DOHH2 (cell line): Measurements from ENCODE around the gene MED13L.

Experiments used
- H3F3A ChIP-seq: fragments of 200-600 bp; sonication (generic), shearing (Covaris generic); 2 replicates; pipeline ENCODE4 v1.6.0; 2016; ENCODE audit warnings: antibody characterized with exemption, mild to moderate bottlenecking; ENCODE audit not compliant: control insufficient read depth, insufficient read depth
- H3K27ac ChIP-seq: fragments of 200-600 bp; sonication (generic); 2 replicates; pipeline ENCODE4 v1.5.1; 2014; ENCODE audit warnings: low read depth, mild to moderate bottlenecking, low read length, moderate library complexity
- H3K27me3 ChIP-seq: fragments of 200-600 bp; sonication (generic); 2 replicates; pipeline ENCODE4 v1.6.1; 2014; ENCODE audit warnings: mild to moderate bottlenecking, low read length, mixed read lengths; ENCODE audit not compliant: control insufficient read depth
- H3K36me3 ChIP-seq: fragments of 200-600 bp; sonication (generic); 2 replicates; pipeline ENCODE4 v1.6.1; 2014; ENCODE audit warnings: mild to moderate bottlenecking, low read length, moderate library complexity, mixed read lengths; ENCODE audit not compliant: control insufficient read depth
- H3K4me1 ChIP-seq: fragments of 200-600 bp; sonication (generic); 2 replicates; pipeline ENCODE4 v1.6.1; 2014; ENCODE audit warnings: mild to moderate bottlenecking, low read length, mixed read lengths; ENCODE audit not compliant: control insufficient read depth
- H3K4me2 ChIP-seq: fragments of 200-600 bp; sonication (generic); 2 replicates; pipeline ENCODE4 v1.6.0; 2014; ENCODE audit warnings: mild to moderate bottlenecking, low read length, moderate library complexity
- H3K4me3 ChIP-seq: fragments of 200-600 bp; sonication (generic); 2 replicates; pipeline ENCODE4 v1.5.1; 2014; ENCODE audit warnings: mild to moderate bottlenecking, low read length, mixed read lengths
- H3K79me2 ChIP-seq: fragments of 200-600 bp; sonication (generic); 2 replicates; pipeline ENCODE4 v1.6.1; 2014; ENCODE audit warnings: mild to moderate bottlenecking, low read length, mixed read lengths; ENCODE audit not compliant: control insufficient read depth
- H3K9me2 ChIP-seq: fragments of 200-600 bp; sonication (generic); replicated peaks from 2 replicates; pipeline ENCODE4 v1.6.1; 2014; ENCODE audit warnings: mild to moderate bottlenecking, low read length, mixed read lengths; ENCODE audit not compliant: control insufficient read depth
- H3K9me3 ChIP-seq: fragments of 200-600 bp; sonication (generic); 2 replicates; pipeline ENCODE4 v1.6.1; 2014; ENCODE audit warnings: antibody characterized with exemption, low read length, mixed read lengths; ENCODE audit not compliant: control insufficient read depth, insufficient read depth
- H4K20me1 ChIP-seq: fragments of 200-600 bp; sonication (generic); 2 replicates; pipeline ENCODE4 v1.6.0; 2014; ENCODE audit warnings: low read depth, mild to moderate bottlenecking, antibody characterized with exemption, low read length, moderate library complexity; ENCODE audit not compliant: control insufficient read depth, insufficient read depth
- EZH2phosphoT487 ChIP-seq: fragments of 200-600 bp; sonication (generic); IDR thresholded peaks from 2 replicates; pipeline ENCODE4 v1.6.1; 2017; ENCODE audit warnings: borderline replicate concordance, mild to moderate bottlenecking, antibody characterized with exemption, low read length, moderate library complexity, mixed read lengths
- TF ChIP-seq, protein P1 (sequence below): fragments of 200-600 bp; sonication (generic); IDR thresholded peaks from one replicate; pipeline ENCODE4 v1.5.1; 2014; ENCODE audit warnings: antibody characterized with exemption, mild to moderate bottlenecking, low read depth, low read length; ENCODE audit not compliant: poor library complexity, severe bottlenecking

MED13L gene

DNA sequence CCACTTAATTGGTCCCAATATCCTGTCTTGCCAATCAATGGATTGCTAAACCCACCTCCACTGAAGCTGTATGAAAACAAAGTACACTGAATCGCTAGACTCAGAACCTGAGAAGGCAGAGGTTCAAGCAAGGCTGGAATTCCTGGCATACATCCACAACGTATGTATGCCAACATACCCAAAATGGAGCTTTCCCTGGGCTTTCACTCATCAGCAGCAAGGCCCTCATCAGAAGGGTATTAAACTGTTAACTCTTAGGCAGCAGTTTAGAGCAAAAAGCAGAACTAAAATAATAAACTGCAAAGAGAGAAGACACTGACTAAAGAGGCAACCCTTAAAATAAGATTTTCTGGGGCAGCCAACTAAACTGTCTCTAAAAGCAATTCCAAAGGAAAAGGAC, 13.6 kb downstream of the MED13L start:
- TF ChIP-seq, protein P1, sequence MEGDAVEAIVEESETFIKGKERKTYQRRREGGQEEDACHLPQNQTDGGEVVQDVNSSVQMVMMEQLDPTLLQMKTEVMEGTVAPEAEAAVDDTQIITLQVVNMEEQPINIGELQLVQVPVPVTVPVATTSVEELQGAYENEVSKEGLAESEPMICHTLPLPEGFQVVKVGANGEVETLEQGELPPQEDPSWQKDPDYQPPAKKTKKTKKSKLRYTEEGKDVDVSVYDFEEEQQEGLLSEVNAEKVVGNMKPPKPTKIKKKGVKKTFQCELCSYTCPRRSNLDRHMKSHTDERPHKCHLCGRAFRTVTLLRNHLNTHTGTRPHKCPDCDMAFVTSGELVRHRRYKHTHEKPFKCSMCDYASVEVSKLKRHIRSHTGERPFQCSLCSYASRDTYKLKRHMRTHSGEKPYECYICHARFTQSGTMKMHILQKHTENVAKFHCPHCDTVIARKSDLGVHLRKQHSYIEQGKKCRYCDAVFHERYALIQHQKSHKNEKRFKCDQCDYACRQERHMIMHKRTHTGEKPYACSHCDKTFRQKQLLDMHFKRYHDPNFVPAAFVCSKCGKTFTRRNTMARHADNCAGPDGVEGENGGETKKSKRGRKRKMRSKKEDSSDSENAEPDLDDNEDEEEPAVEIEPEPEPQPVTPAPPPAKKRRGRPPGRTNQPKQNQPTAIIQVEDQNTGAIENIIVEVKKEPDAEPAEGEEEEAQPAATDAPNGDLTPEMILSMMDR, result no peak
- no peak for TF ChIP-seq EZH2phosphoT487
- peaks cover 92% of the 10 kb centered on the region for H3K79me2 ChIP-seq
- no peaks in the 10 kb centered on the region for H3F3A ChIP-seq
- H3K4me1 ChIP-seq, result peaks cover 23% of the 10 kb centered on the region
- peaks cover 34% of the 10 kb centered on the region for H4K20me1 ChIP-seq
- no peaks in the 10 kb centered on the region for H3K36me3 ChIP-seq
- H3K9me2 ChIP-seq, result no peaks in the 10 kb centered on the region
- no peaks in the 10 kb centered on the region for H3K27me3 ChIP-seq
- H3K27ac ChIP-seq, result no peak overlapping the region
- H3K4me3 ChIP-seq, result no peak overlapping the region
- no peak overlapping the region for H3K4me2 ChIP-seq
- no peaks in the 10 kb centered on the region for H3K9me3 ChIP-seq

DNA sequence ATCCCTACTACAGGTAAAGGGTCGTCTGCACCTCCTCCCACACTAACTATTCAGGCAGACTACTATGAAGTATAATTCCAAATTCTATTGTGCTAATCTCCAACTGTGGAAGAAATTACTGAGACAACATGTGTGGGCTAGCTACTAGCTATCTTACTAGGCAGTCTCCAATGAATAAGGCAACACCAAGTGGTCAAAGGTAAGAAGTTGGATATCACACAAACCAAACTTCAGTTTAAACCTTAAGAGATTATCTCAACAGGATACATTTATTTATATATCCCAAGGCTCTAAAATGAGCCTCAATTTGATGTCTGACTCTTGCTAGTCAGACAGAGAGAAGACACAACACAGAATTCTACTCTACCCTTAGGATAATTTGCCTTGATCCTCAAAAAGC, 14.1 kb downstream of the MED13L start:
- Histone ChIP-seq H3K36me3 (no peaks in the 10 kb centered on the region), H3F3A (no peaks in the 10 kb centered on the region), H3K4me3 (no peak overlapping the region), H3K4me1 (peaks cover 23% of the 10 kb centered on the region), H3K27ac (no peak overlapping the region), H3K9me3 (no peaks in the 10 kb centered on the region), H3K27me3 (no peaks in the 10 kb centered on the region), H4K20me1 (peaks cover 34% of the 10 kb centered on the region), H3K4me2 (no peak overlapping the region), H3K9me2 (no peaks in the 10 kb centered on the region), H3K79me2 (peaks cover 90% of the 10 kb centered on the region)
- no peak for TF ChIP-seq EZH2phosphoT487
- TF ChIP-seq, protein P1, result no peak

DNA sequence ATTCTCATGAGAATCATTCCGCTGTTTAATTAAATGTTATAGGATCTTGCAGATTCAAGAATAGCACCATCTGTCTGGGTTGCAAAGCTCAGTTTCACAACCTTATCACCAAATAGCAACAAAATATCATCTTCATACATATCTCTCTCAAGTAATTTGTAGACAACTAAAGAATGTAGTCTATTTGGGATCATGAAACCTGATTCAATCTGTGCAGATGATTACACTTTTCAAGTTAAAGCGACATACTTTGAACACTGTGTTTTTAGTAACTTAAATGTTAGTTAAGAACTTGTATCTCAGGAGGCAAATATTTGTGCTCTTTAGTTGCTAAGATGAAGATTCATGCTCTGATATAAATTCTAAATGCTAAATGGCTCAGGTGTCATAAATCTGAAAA, 14.8 kb downstream of the MED13L start:
- H4K20me1 ChIP-seq, result peaks cover 34% of the 10 kb centered on the region
- H3K4me2 ChIP-seq, result no peak overlapping the region
- peaks cover 27% of the 10 kb centered on the region for H3K4me1 ChIP-seq
- no peaks in the 10 kb centered on the region for H3K9me2 ChIP-seq
- H3K36me3 ChIP-seq, result no peaks in the 10 kb centered on the region
- no peaks in the 10 kb centered on the region for H3K9me3 ChIP-seq
- H3K27me3 ChIP-seq, result no peaks in the 10 kb centered on the region
- H3K4me3 ChIP-seq, result no peak overlapping the region
- no peaks in the 10 kb centered on the region for H3F3A ChIP-seq
- H3K79me2 ChIP-seq, result peaks cover 90% of the 10 kb centered on the region
- TF ChIP-seq, protein P1, result no peak
- H3K27ac ChIP-seq, result no peak overlapping the region
